ENCODE data around the gene ARHGAP29.

GRCh38 chr1:94282143-94282711, 44.8 kb upstream of the ARHGAP29 start:
- no peak for TF ChIP-seq MAX (IDR thresholded peaks at IDR 0.05)
- TF ChIP-seq CTCF (IDR thresholded peaks at IDR 0.05): no peak
- TF ChIP-seq ESRRA (IDR thresholded peaks at IDR 0.05; ENCODE audit: borderline replicate concordance, low read length): no peak
- TF ChIP-seq MYC (IDR thresholded peaks at IDR 0.05; ENCODE audit: borderline replicate concordance, low read length): no peak
